DOHH2 (cell line): Measurements from ENCODE around the gene TRHDE.

Source experiments
- H3F3A ChIP-seq: fragments of 200-600 bp; sonication (generic), shearing (Covaris generic); 2 replicates; pipeline ENCODE4 v1.6.0; 2016; ENCODE audit warnings: antibody characterized with exemption, mild to moderate bottlenecking; ENCODE audit not compliant: control insufficient read depth, insufficient read depth
- H3K27ac ChIP-seq: fragments of 200-600 bp; sonication (generic); 2 replicates; pipeline ENCODE4 v1.5.1; 2014; ENCODE audit warnings: low read depth, mild to moderate bottlenecking, low read length, moderate library complexity
- H3K27me3 ChIP-seq: fragments of 200-600 bp; sonication (generic); 2 replicates; pipeline ENCODE4 v1.6.1; 2014; ENCODE audit warnings: mild to moderate bottlenecking, low read length, mixed read lengths; ENCODE audit not compliant: control insufficient read depth
- H3K36me3 ChIP-seq: fragments of 200-600 bp; sonication (generic); 2 replicates; pipeline ENCODE4 v1.6.1; 2014; ENCODE audit warnings: mild to moderate bottlenecking, low read length, moderate library complexity, mixed read lengths; ENCODE audit not compliant: control insufficient read depth
- H3K4me1 ChIP-seq: fragments of 200-600 bp; sonication (generic); 2 replicates; pipeline ENCODE4 v1.6.1; 2014; ENCODE audit warnings: mild to moderate bottlenecking, low read length, mixed read lengths; ENCODE audit not compliant: control insufficient read depth
- H3K4me2 ChIP-seq: fragments of 200-600 bp; sonication (generic); 2 replicates; pipeline ENCODE4 v1.6.0; 2014; ENCODE audit warnings: mild to moderate bottlenecking, low read length, moderate library complexity
- H3K4me3 ChIP-seq: fragments of 200-600 bp; sonication (generic); 2 replicates; pipeline ENCODE4 v1.5.1; 2014; ENCODE audit warnings: mild to moderate bottlenecking, low read length, mixed read lengths
- H3K79me2 ChIP-seq: fragments of 200-600 bp; sonication (generic); 2 replicates; pipeline ENCODE4 v1.6.1; 2014; ENCODE audit warnings: mild to moderate bottlenecking, low read length, mixed read lengths; ENCODE audit not compliant: control insufficient read depth
- H3K9me2 ChIP-seq: fragments of 200-600 bp; sonication (generic); replicated peaks from 2 replicates; pipeline ENCODE4 v1.6.1; 2014; ENCODE audit warnings: mild to moderate bottlenecking, low read length, mixed read lengths; ENCODE audit not compliant: control insufficient read depth
- H3K9me3 ChIP-seq: fragments of 200-600 bp; sonication (generic); 2 replicates; pipeline ENCODE4 v1.6.1; 2014; ENCODE audit warnings: antibody characterized with exemption, low read length, mixed read lengths; ENCODE audit not compliant: control insufficient read depth, insufficient read depth
- H4K20me1 ChIP-seq: fragments of 200-600 bp; sonication (generic); 2 replicates; pipeline ENCODE4 v1.6.0; 2014; ENCODE audit warnings: low read depth, mild to moderate bottlenecking, antibody characterized with exemption, low read length, moderate library complexity; ENCODE audit not compliant: control insufficient read depth, insufficient read depth
- EZH2phosphoT487 ChIP-seq: fragments of 200-600 bp; sonication (generic); IDR thresholded peaks from 2 replicates; pipeline ENCODE4 v1.6.1; 2017; ENCODE audit warnings: borderline replicate concordance, mild to moderate bottlenecking, antibody characterized with exemption, low read length, moderate library complexity, mixed read lengths
- TF ChIP-seq, protein P1 (sequence below): fragments of 200-600 bp; sonication (generic); IDR thresholded peaks from one replicate; pipeline ENCODE4 v1.5.1; 2014; ENCODE audit warnings: antibody characterized with exemption, mild to moderate bottlenecking, low read depth, low read length; ENCODE audit not compliant: poor library complexity, severe bottlenecking

TRHDE gene

GRCh38 chr12:72346363-72346944, 74.3 kb downstream of the TRHDE start:
- no peak overlapping the region for H3K4me2 ChIP-seq
- H3K4me1 ChIP-seq: no peaks in the 10 kb centered on the region
- H3F3A ChIP-seq: no peaks in the 10 kb centered on the region
- no peaks in the 10 kb centered on the region for H3K9me3 ChIP-seq
- H3K27me3 ChIP-seq: no peaks in the 10 kb centered on the region
- H3K79me2 ChIP-seq: no peaks in the 10 kb centered on the region
- H3K9me2 ChIP-seq: no peaks in the 10 kb centered on the region
- H3K4me3 ChIP-seq: no peak overlapping the region
- TF ChIP-seq, protein P1, sequence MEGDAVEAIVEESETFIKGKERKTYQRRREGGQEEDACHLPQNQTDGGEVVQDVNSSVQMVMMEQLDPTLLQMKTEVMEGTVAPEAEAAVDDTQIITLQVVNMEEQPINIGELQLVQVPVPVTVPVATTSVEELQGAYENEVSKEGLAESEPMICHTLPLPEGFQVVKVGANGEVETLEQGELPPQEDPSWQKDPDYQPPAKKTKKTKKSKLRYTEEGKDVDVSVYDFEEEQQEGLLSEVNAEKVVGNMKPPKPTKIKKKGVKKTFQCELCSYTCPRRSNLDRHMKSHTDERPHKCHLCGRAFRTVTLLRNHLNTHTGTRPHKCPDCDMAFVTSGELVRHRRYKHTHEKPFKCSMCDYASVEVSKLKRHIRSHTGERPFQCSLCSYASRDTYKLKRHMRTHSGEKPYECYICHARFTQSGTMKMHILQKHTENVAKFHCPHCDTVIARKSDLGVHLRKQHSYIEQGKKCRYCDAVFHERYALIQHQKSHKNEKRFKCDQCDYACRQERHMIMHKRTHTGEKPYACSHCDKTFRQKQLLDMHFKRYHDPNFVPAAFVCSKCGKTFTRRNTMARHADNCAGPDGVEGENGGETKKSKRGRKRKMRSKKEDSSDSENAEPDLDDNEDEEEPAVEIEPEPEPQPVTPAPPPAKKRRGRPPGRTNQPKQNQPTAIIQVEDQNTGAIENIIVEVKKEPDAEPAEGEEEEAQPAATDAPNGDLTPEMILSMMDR: peak; percentile 75
- no peak for TF ChIP-seq EZH2phosphoT487
- no peak overlapping the region for H3K27ac ChIP-seq
- no peaks in the 10 kb centered on the region for H4K20me1 ChIP-seq
- no peaks in the 10 kb centered on the region for H3K36me3 ChIP-seq

DNA sequence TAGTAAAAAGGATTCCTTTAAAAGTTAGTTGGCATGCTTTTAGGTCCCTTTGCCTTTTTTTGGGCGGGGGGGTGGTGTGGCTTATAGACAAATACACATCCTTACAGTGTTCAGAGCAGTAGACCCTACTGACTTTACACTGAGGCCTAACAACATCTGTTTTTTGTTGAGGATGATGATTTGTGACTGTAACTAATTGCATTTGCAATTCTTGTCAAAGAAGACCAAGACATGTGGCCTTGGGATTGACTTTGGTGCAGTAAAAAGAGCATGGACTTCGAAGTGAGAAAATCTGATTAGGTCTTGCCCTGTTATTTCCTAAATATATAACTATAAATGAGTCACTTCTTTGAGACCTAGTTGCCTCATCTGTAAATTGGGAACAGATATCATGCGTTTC, 77.3 kb downstream of the TRHDE start:
- Histone ChIP-seq H3F3A (no peaks in the 10 kb centered on the region), H3K27ac (no peak overlapping the region), H3K36me3 (no peaks in the 10 kb centered on the region), H4K20me1 (no peaks in the 10 kb centered on the region), H3K4me3 (no peak overlapping the region), H3K79me2 (no peaks in the 10 kb centered on the region), H3K4me2 (no peak overlapping the region), H3K27me3 (no peaks in the 10 kb centered on the region), H3K9me3 (no peaks in the 10 kb centered on the region), H3K4me1 (no peaks in the 10 kb centered on the region), H3K9me2 (no peaks in the 10 kb centered on the region)
- TF ChIP-seq, protein P1: no peak
- no peak for TF ChIP-seq EZH2phosphoT487

DNA sequence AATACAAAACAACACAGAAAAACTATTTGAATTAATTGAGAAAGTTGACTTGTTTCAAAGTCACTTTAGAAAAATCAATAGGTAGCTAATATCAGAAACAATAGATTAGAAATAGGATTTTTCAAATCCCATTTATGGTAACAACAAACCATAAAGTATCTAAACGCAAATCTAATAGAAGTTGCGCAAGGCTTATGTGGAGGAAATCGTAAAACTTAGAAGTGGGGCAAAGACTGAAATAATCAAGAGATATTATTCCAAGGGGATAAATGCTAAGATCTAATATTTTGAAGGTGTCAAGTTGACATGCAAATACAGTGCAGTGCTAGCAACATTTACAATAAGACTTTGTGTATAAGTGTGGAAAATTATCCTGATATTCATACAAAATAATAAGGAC, 87.2 kb downstream of the TRHDE start:
- no peaks in the 10 kb centered on the region for H3K4me1 ChIP-seq
- H3K79me2 ChIP-seq: no peaks in the 10 kb centered on the region

More for the DNA sequence above, 87.2 kb downstream of the TRHDE start:
- Histone ChIP-seq H3K9me2 (no peaks in the 10 kb centered on the region), H3K27ac (no peak overlapping the region), H4K20me1 (no peaks in the 10 kb centered on the region), H3F3A (no peaks in the 10 kb centered on the region), H3K36me3 (no peaks in the 10 kb centered on the region), H3K4me3 (no peak overlapping the region), H3K27me3 (no peaks in the 10 kb centered on the region), H3K9me3 (no peaks in the 10 kb centered on the region), H3K4me2 (no peak overlapping the region)
- TF ChIP-seq, protein P1: no peak
- TF ChIP-seq EZH2phosphoT487: no peak
